HuH-7 (cell line): ENCODE results near the gene ZNF585A.
A peak's percentile ranks its signal among the peaks of the same experiment; 100 is the strongest.
"Not testable (repeated sequence)": the region's sequence is repeated elsewhere in the genome, so short reads cannot be mapped to it uniquely, and the experiment has no call there.

ENCODE experiments used
- DNase-seq: peaks from one replicate; pipeline ENCODE4 v3.0.0; 2011; ENCODE audit warnings: low spot score

Gene ZNF585A

DNA sequence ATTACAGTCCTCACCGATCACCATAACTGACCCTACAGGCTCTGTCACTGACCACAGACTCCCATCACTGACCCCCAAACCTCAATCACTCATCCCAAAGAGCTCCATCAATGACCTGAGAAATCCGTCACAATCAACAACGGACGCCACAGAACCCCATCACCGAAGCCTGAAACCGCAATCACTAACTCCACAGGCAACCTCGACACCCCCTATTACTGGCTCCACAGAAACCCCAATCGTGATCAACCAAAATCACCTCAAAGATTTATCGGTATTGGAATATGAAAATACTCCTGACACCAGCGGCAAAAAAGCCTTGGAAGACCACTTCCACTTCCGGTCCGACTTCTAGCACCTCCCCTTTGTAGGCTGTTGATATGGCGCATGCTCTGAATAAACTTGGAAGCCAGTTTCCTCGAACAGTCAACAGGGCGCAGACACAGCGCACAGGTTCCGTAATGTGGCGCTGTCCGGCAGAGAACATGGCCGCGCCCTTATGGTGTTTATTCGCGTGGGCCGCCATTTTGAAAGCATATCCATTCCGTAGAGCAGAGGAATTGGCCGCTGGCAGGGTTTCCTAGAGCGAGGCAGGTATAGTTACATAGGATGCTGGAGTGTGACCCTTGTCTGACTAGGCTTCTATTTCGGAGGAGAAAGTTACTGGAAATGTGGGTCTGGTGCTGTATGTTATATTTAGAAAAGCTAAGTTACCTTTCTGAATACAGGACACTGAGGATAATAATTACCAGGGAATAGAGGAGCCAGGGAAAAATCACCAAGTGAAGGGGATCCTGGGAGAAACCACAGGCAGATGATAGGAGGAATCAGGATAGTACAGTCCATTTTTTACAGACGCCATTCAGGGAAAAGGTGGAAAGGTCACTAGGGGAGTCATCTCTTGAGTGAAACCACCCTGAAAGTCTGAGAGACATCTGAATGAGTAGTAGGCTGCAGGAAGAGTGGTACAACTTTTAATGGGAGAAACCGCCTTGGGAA lies at the start of gene ZNF585A:
ZNF585A (minus strand) TSS at position 328 of the 999 bp plus-strand sequence. CDS start 2,785 bp downstream, outside the sequence.
- peak; percentile 79 for DNase-seq

DNA sequence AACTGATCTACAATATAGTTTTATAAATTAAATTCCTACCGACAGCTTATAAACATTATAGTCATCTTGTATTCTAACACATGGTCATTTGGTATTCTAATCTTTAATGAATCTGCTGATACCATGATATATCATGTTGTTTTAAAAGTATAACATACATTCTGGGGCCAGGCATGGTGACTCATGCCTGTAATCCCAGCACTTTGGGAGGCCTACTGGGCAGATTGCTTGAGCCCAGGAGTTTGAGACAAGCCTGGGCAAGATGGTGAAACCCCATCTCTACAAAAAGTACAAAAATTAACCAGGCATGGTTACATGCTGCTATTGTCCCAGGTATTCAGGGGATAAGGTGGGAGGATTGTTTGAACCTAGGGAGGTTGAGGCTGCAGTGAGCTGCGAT lies 48.6 kb upstream of the ZNF585A start:
- DNase-seq = no peak

GRCh38 chr19:37220383-37220782 lies 47.9 kb upstream of the ZNF585A start:
- DNase-seq = no peak

DNA sequence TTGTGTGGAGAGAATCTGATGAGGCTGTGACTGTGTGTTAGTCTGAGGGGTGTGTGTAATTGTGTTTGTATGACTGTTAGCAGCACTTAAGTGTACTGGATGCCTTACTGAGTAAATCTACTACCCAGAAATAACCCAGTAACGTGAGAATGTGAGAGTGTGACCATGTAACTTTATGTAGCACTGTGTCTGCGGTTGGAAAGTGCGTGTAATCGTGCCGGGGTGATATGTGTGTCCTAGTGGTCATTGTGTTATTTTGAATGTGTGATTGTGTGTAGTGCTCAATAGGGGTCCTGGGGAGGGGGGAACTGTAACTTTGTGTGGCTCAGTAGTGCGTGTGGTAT lies 46.1 kb upstream of the ZNF585A start:
- no peak for DNase-seq

DNA sequence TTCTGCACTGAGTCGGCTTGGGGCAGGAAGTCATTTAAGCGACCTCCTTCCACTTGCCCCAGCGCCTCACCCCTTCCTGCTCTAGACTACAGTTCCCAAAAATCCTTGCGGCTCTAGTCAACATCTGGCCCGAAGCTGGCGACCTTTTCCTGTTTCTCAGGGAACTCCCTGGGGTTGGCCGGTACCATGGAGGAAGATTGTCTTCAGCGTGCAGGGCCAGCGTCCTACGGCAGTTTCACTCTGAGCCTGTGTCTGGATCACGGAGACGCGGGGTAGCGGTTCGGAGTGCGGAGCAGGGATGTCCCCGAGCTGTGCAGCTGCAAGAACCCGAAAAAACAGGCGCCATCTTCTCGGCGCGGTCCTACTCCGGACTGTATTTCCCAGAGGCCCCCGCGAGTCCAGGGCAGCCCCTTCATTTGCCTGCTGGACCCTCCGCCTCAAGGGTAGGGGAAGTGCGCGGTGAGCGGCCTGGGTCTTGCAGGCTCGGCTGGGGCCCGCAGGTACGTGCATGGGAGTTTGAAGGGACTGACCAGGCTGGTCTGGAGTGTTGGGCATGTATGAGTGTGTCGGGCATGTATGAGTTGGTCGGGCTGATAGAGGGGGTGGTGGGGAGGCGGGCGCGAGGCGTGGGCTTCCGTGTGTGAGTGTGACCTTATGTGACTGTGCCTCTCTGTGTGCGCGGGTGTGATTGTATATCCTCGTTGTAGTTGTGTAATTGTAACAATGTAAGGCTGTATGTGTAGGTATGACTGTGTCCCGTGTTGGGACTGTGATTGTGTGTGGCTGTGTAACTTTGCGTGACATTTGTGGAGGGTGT lies 45.5 kb upstream of the ZNF585A start, which contains the start of gene ZNF383:
ZNF383 (plus strand) TSS at position 440 of the 817 bp plus-strand sequence. CDS start 12,240 bp downstream, outside the sequence.
- DNase-seq = peak; percentile 82

DNA sequence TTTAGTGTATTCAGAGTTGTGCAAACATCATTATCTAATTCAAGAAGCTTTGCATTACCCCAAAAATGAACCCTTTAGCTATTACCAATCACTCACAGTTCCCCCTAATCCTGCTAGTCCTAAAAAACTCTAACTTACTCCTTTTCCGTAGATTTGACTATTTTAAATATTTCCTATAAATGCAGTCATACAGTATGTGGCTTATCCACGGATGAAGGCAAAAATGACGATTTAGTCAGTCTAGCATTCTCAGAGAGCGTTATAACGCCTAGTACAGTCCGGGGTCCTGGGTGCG lies 44.9 kb upstream of the ZNF585A start:
- DNase-seq = no peak

GRCh38 chr19:37197768-37198167 lies 25.3 kb upstream of the ZNF585A start:
- no peak for DNase-seq

DNA sequence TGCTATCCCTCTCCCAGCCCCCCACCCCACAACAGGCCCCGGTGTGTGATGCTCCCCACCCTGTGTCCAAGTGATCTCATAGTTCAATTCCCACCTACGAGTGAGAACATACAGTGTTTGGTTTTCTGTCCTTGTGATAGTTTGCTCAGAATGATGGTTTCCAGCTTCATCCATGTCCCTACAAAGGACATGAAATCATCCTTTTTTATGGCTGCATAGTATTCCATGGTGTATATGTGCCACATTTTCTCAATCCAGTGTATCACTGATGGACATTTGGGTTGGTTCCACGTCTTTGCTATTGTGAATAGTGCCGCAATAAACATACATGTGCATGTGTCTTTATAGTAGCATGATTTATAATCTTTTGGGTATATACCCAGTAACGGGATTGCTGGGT lies 24.6 kb upstream of the ZNF585A start:
- not testable (repeated sequence) for DNase-seq

- DNase-seq = not testable (repeated sequence)
These were observed 22.8 kb upstream of the ZNF585A start for GRCh38 chr19:37195248-37195647.

DNA sequence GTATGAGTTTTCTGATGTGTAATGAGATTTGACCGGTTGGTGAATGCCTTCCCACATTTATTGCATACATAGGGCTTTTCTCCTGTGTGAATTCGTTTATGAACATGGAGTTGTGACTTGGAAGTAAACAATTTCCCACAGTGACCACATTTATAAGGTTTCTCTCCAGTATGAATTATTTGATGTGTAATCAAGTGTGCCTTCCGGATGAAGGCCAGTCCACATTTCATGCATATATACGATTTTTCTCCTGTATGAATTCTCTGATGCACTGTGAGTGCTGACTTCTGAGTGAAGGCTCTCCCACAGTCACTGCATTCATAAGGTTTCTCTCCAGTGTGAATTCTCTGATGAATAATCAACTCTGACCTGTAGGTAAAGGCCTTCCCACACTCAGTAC lies 13.6 kb upstream of the ZNF585A start:
- not testable (repeated sequence) for DNase-seq

DNA sequence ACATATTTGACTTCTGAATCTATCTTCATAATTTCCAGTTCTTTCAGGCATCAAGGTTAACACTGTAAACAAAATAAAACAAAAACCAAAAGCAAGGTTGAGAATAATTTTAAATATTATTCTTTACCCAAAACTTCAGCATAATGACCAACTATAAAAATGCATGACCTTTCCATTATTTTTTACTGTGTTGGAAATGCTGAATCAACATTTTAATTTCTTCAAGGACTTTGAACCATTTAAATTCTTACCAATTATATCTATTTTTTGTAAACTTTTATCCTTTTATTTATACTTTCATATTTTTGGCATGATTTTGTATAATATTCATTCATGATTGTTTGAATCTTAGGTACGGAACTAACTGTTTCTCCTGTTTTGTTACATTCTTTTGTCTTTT lies 6.9 kb downstream of the ZNF585A start:
- no peak for DNase-seq

DNA sequence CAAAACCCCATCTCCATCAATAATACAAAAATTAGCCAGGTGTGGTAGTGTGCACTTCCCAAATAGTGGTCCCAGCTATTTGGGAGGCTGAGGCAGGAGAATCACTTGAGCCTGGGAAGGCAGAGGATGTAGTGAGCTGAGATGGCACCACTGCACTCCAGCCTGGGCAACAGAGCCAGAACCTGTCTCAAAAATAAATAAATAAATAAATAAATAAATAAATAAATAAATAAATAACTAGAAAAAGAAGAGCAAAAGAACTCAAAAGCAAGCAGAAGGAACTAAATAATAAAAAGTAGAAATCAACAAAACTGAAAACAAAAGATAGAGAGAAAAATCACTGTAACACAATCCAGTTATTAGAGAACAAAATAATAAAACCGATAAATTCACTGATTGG lies 12.3 kb downstream of the ZNF585A start:
- no peak for DNase-seq

DNA sequence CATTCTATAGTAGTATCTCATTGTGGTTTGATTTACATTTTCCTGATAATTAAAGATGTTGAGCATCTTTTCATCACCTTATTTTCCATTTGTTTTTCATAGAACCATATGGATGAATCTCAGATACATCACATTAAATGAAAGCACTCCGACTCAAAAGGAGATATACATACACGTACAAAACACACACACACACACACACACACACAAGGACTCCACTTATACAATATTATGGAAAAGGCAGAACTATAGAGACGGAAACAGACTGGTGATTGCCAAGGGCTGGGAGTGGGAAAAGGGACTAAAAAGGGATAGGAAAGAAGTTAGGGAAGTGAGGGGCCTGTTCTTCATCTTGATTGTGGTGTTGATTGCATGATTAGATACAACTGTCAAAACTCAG lies 24.3 kb downstream of the ZNF585A start:
- no peak for DNase-seq

GRCh38 chr19:37136111-37136510 lies 36.4 kb downstream of the ZNF585A start:
- no peak for DNase-seq

GRCh38 chr19:37128821-37129177 lies 43.7 kb downstream of the ZNF585A start:
- no peak for DNase-seq

GRCh38 chr19:37127999-37128820 lies 44.3 kb downstream of the ZNF585A start:
- no peak for DNase-seq

GRCh38 chr19:37122093-37122492 lies 50.4 kb downstream of the ZNF585A start:
- not testable (repeated sequence) for DNase-seq

DNA sequence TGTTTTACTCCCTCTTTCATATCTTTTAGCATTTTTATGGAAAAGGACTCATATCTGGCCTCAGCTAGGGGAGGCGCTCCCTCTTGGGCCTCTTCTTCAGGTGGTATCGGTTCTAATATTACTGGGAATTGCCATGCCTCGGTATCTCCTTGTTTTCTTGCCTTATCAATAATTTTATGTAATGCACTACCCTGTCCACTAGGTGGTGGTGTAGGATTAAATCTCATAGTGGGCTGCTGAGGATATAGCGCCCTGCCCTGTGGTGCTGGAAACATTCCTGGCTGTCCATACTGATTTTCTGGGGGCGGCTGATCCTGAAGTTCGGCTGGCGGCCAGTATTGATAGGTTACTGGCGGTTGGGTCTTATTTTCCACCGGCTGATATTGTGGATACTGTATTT lies 58.5 kb downstream of the ZNF585A start:
- no peak for DNase-seq

DNA sequence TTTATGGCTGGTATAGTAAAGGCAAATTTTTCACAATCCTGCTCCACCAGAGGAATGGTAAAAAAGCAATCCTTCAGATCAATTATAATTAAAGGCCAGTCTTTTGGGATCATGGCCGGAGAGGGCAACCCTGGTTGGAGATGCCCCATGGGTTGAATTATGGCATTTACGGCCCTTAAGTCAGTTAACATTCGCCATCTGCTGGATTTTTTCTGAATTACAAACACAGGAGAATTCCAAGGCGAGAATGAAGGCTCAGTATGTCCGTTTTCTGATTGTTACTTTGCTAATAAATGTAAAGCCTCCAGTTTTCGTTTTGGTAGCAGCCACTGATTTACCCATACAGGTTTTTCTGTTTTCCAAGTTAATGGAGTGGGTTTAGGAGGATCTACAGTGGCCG lies 60.7 kb downstream of the ZNF585A start:
- not testable (repeated sequence) for DNase-seq

DNA sequence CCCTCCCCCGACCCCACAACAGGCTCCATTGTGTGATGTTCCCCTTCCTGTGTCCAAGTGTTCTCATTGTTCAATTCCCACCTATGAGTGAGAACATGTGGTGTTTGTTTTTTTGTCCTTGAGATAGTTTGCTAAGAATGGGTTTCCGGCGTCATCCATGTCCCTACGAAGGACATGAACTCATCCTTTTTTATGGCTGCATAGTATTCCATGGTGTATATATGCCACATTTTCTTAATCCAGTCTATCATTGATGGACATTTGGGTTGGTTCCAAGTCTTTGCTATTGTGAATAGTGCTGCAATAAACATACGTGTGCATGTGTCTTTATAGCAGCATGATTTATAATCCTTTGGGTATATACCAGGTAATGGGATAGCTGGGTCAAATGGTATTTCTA lies 68.4 kb downstream of the ZNF585A start:
- not testable (repeated sequence) for DNase-seq

DNA sequence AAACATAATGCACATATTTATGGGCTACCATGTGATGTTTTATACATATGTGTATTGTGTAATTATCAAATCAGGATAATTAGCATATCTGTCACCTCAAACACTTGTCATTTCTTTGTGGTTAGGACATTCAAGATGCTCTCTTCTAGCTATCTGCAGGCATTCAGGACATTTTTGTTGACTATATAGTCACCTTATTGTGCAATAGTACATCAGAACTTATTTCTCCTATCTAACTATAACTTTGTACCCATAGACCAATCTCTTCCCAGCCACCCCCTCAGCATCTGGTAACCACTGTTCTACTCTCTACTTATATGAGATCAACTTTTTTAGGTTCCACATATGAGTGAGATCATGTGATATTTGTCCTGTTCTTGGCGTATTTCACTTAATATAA lies 73.9 kb downstream of the ZNF585A start:
- DNase-seq = no peak

DNA sequence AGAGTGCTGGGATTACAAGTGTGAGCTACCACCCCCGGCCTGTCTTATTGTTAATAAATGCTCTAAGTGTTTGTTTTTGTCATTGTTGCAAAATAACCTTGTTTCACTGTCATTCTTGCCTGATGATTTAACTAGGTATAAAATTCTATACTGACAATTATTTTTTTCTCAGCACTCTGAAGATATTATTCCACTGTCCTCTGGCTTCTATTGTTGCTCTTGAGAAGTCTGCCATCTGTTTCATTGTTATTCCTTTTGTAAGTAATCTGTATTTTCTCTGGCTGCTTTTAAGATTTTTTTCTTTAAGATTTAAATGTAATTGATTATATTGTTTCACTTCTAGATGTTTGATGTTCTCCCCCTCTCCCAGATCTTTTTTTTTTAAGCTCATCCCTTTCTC lies 76.6 kb downstream of the ZNF585A start:
- DNase-seq = no peak
